ENCODE measurements around the gene BCAS2.

GRCh38 chr1:114559356-114559755 is 22.1 kb downstream of the BCAS2 start:
- TF ChIP-seq ZNF274 (IDR thresholded peaks at IDR 0.05; ENCODE audit: low read depth, low read length) (no peak), SUZ12 (IDR thresholded peaks at IDR 0.05; ENCODE audit: extremely low read depth, insufficient read depth, insufficient read length) (no peak), YY1 (IDR thresholded peaks at IDR 0.05; ENCODE audit: insufficient read depth, insufficient read length) (no peak)
